GM23338 (cell line): ENCODE data around the gene KIAA0513. TPM values are rescaled to one million over a fixed set of nuclear protein-coding genes. Genes with fewer than 3 reads are reported as not detected.

Source experiments
- ATAC-seq: fragments of 200-7000 bp; cut with Tn5 transposase; 3 replicates; pipeline ENCODE4 v1.9.1; 2020
- DNase-seq: peaks from one replicate; pipeline ENCODE4 v3.0.0-alpha.2; 2015; ENCODE audit warnings: low spot score
- H2AFZ ChIP-seq: fragments of 200-600 bp; sonication (generic); 2 replicates; pipeline ENCODE4 v1.8.0; 2016; ENCODE audit warnings: antibody characterized with exemption, mild to moderate bottlenecking, moderate library complexity
- H3F3A ChIP-seq: fragments of 200-600 bp; sonication (generic); replicated peaks from 2 replicates; pipeline ENCODE4 v1.8.0; 2017; ENCODE audit warnings: antibody characterized with exemption, mixed run types, low read depth
- H3K27ac ChIP-seq: fragments of 200-600 bp; sonication (generic); 2 replicates; pipeline ENCODE4 v1.6.1; 2016; ENCODE audit warnings: low read depth
- H3K27me3 ChIP-seq: fragments of 200-600 bp; sonication (generic); 2 replicates; pipeline ENCODE4 v1.8.0; 2016; ENCODE audit warnings: mild to moderate bottlenecking, mixed run types, moderate library complexity; ENCODE audit not compliant: insufficient read depth
- H3K36me3 ChIP-seq: fragments of 200-600 bp; sonication (generic); 2 replicates; pipeline ENCODE4 v1.8.0; 2016; ENCODE audit warnings: mild to moderate bottlenecking; ENCODE audit not compliant: insufficient read depth
- H3K4me1 ChIP-seq: fragments of 200-600 bp; sonication (generic); 2 replicates; pipeline ENCODE4 v1.8.0; 2016; ENCODE audit warnings: mild to moderate bottlenecking, moderate library complexity; ENCODE audit not compliant: insufficient read depth
- H3K4me2 ChIP-seq: fragments of 200-600 bp; sonication (generic); 2 replicates; pipeline ENCODE4 v1.7.1; 2017; ENCODE audit warnings: mixed run types
- H3K4me3 ChIP-seq: fragments of 200-600 bp; sonication (generic); 2 replicates; pipeline ENCODE4 v1.6.1; 2016; ENCODE audit warnings: mixed run types
- H3K79me2 ChIP-seq: fragments of 200-600 bp; sonication (generic); replicated peaks from 2 replicates; pipeline ENCODE4 v1.8.0; 2017; ENCODE audit warnings: mild to moderate bottlenecking; ENCODE audit not compliant: insufficient read depth
- H3K9me2 ChIP-seq: fragments of 200-600 bp; sonication (generic); 2 replicates; pipeline ENCODE4 v1.8.0; 2017; ENCODE audit not compliant: insufficient read depth
- H4K20me1 ChIP-seq: fragments of 200-600 bp; sonication (generic); replicated peaks from 2 replicates; pipeline ENCODE4 v1.8.0; 2017; ENCODE audit warnings: mild to moderate bottlenecking; ENCODE audit not compliant: insufficient read depth
- H3K27ac Mint-ChIP-seq: 2 replicates; pipeline ENCODE4 v1.8.0; 2020; ENCODE audit warnings: inconsistent platforms, mild to moderate bottlenecking, moderate library complexity, mixed read lengths
- H3K27me3 Mint-ChIP-seq: 3 replicates; pipeline ENCODE4 v1.8.0; 2022; ENCODE audit warnings: low read depth, mild to moderate bottlenecking, moderate library complexity, mixed read lengths, inconsistent platforms; ENCODE audit not compliant: insufficient read depth, poor library complexity
- H3K36me3 Mint-ChIP-seq: 3 replicates; pipeline ENCODE4 v1.8.0; 2021; ENCODE audit warnings: low read depth, mild to moderate bottlenecking, inconsistent platforms, moderate library complexity, mixed read lengths
- H3K4me1 Mint-ChIP-seq: 3 replicates; pipeline ENCODE4 v1.8.0; 2020; ENCODE audit warnings: mild to moderate bottlenecking, inconsistent platforms, mixed read lengths
- H3K4me3 Mint-ChIP-seq: 3 replicates; pipeline ENCODE4 v1.8.0; 2021; ENCODE audit warnings: moderate library complexity, mild to moderate bottlenecking, inconsistent platforms, mixed read lengths
- H3K9me3 Mint-ChIP-seq: 3 replicates; pipeline ENCODE4 v1.8.0; 2020; ENCODE audit warnings: moderate library complexity, mild to moderate bottlenecking, inconsistent platforms, mixed read lengths
- CREB1 ChIP-seq: fragments of 250-450 bp; sonication (Bioruptor Pico); IDR thresholded peaks from 2 replicates; pipeline ENCODE4 v1.5.0; 2020; ENCODE audit warnings: low read depth, mild to moderate bottlenecking, moderate library complexity
- ETS1 ChIP-seq: IDR thresholded peaks from 2 replicates; pipeline ENCODE4 v1.6.1; 2016; ENCODE audit warnings: antibody characterized with exemption
- EZH2 ChIP-seq: fragments of 200-600 bp; sonication (generic); IDR thresholded peaks from one replicate; pipeline ENCODE4 v1.8.0; 2017; ENCODE audit warnings: antibody characterized with exemption, mild to moderate bottlenecking, low read depth; ENCODE audit not compliant: unreplicated experiment
- EZH2phosphoT487 ChIP-seq: fragments of 200-600 bp; sonication (generic); IDR thresholded peaks from one replicate; pipeline ENCODE4 v1.8.1; 2018; ENCODE audit warnings: antibody characterized with exemption; ENCODE audit not compliant: unreplicated experiment
- JUNB ChIP-seq: IDR thresholded peaks from one replicate; pipeline ENCODE4 v1.6.1; 2016; ENCODE audit warnings: antibody characterized with exemption; ENCODE audit not compliant: unreplicated experiment
- NANOG ChIP-seq: IDR thresholded peaks from 2 replicates; pipeline ENCODE4 v1.6.1; 2016; ENCODE audit warnings: antibody characterized with exemption, borderline replicate concordance
- POLR2AphosphoS5 ChIP-seq: IDR thresholded peaks from 2 replicates; pipeline ENCODE4 v1.6.1; 2016; ENCODE audit warnings: antibody characterized with exemption, low read depth
- STAT1 ChIP-seq: IDR thresholded peaks from one replicate; pipeline ENCODE4 v1.6.1; 2016; ENCODE audit warnings: antibody characterized with exemption; ENCODE audit not compliant: unreplicated experiment
- ZNF114 ChIP-seq: fragments of 250-450 bp; sonication (Bioruptor Pico); IDR thresholded peaks from 2 replicates; pipeline ENCODE4 v1.5.0; 2020; ENCODE audit warnings: mild to moderate bottlenecking, moderate library complexity
- ZNF331 ChIP-seq: fragments of 250-450 bp; sonication (Bioruptor Pico); IDR thresholded peaks from 2 replicates; pipeline ENCODE4 v1.5.0; 2020; ENCODE audit warnings: low read depth, mild to moderate bottlenecking, moderate library complexity
- ZNF462 ChIP-seq: fragments of 250-450 bp; sonication (Bioruptor Pico); IDR thresholded peaks from 2 replicates; pipeline ENCODE4 v1.5.0; 2020; ENCODE audit warnings: mild to moderate bottlenecking, moderate library complexity
- polyA plus RNA-seq: library from polyadenylated mRNA; unstranded; fragments of >200 nt; fragmentation: Nextera tagmentation; extraction: Ambion mirVana; gene quantifications from 2 replicates; pipeline ENCODE4 v1.2.1, GENCODE V29; 2016
- total RNA-seq: library from RNA; depleted of rRNA; stranded (reverse); fragments of >200 nt; shearing (Covaris generic); gene quantifications from 2 replicates; pipeline ENCODE4 v1.2.3, GENCODE V29; 2014
- TF ChIP-seq, protein P1 (sequence below): IDR thresholded peaks from one replicate; pipeline ENCODE4 v1.6.1; 2018; ENCODE audit warnings: antibody characterized with exemption; ENCODE audit not compliant: unreplicated experiment
- TF ChIP-seq, protein P2 (sequence below), 2 experiments: fragments of 200-600 bp in 1 of 2; sonication (generic) in 1 of 2; conservative IDR thresholded peaks; 2 replicates each; pipeline versions ENCODE4 v1.5.1 to v1.6.1; 2016 to 2017; ENCODE audit warnings: antibody characterized with exemption in 2 of 2, low read depth in 2 of 2, mild to moderate bottlenecking in 2 of 2, moderate library complexity in 1 of 2

The KIAA0513 gene
- total and polyA plus RNA-seq, 2 experiments from 2014 or later: 2.1 to 8.7 TPM

GRCh38 chr16:85138825-85139627 is 111.4 kb downstream of the KIAA0513 start:
- DNase-seq: no peak
- no peak for TF ChIP-seq EZH2
- TF ChIP-seq NANOG: no peak
- TF ChIP-seq, protein P1, sequence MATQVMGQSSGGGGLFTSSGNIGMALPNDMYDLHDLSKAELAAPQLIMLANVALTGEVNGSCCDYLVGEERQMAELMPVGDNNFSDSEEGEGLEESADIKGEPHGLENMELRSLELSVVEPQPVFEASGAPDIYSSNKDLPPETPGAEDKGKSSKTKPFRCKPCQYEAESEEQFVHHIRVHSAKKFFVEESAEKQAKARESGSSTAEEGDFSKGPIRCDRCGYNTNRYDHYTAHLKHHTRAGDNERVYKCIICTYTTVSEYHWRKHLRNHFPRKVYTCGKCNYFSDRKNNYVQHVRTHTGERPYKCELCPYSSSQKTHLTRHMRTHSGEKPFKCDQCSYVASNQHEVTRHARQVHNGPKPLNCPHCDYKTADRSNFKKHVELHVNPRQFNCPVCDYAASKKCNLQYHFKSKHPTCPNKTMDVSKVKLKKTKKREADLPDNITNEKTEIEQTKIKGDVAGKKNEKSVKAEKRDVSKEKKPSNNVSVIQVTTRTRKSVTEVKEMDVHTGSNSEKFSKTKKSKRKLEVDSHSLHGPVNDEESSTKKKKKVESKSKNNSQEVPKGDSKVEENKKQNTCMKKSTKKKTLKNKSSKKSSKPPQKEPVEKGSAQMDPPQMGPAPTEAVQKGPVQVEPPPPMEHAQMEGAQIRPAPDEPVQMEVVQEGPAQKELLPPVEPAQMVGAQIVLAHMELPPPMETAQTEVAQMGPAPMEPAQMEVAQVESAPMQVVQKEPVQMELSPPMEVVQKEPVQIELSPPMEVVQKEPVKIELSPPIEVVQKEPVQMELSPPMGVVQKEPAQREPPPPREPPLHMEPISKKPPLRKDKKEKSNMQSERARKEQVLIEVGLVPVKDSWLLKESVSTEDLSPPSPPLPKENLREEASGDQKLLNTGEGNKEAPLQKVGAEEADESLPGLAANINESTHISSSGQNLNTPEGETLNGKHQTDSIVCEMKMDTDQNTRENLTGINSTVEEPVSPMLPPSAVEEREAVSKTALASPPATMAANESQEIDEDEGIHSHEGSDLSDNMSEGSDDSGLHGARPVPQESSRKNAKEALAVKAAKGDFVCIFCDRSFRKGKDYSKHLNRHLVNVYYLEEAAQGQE: no peak
- no peak for TF ChIP-seq JUNB
- no peak for TF ChIP-seq ZNF331
- no peak for TF ChIP-seq EZH2phosphoT487
- TF ChIP-seq STAT1: no peak
- no peak for TF ChIP-seq ETS1
- TF ChIP-seq, protein P2, sequence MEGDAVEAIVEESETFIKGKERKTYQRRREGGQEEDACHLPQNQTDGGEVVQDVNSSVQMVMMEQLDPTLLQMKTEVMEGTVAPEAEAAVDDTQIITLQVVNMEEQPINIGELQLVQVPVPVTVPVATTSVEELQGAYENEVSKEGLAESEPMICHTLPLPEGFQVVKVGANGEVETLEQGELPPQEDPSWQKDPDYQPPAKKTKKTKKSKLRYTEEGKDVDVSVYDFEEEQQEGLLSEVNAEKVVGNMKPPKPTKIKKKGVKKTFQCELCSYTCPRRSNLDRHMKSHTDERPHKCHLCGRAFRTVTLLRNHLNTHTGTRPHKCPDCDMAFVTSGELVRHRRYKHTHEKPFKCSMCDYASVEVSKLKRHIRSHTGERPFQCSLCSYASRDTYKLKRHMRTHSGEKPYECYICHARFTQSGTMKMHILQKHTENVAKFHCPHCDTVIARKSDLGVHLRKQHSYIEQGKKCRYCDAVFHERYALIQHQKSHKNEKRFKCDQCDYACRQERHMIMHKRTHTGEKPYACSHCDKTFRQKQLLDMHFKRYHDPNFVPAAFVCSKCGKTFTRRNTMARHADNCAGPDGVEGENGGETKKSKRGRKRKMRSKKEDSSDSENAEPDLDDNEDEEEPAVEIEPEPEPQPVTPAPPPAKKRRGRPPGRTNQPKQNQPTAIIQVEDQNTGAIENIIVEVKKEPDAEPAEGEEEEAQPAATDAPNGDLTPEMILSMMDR (conservative IDR thresholded peaks at IDR 0.05; ENCODE audit: low read depth in 2 of 2): no peak
- TF ChIP-seq POLR2AphosphoS5: no peak
- TF ChIP-seq ZNF114 (CRISPR knock-in tag): no peak
- no peak for TF ChIP-seq CREB1
- no peak for TF ChIP-seq ZNF462 (CRISPR knock-in tag)
- H3K4me2 ChIP-seq: no peak overlapping the region
- no peak for ATAC-seq
- H3K27me3 Mint-ChIP-seq: peaks cover 25% of the 10 kb centered on the region
- H2AFZ ChIP-seq: no peak overlapping the region
- no peaks in the 10 kb centered on the region for H3K27me3 ChIP-seq
- no peak overlapping the region for H3K4me3 Mint-ChIP-seq
- no peak overlapping the region for H3K4me3 ChIP-seq
- no peaks in the 10 kb centered on the region for H3F3A ChIP-seq
- no peaks in the 10 kb centered on the region for H3K36me3 Mint-ChIP-seq
- peaks cover 2% of the 10 kb centered on the region; the same call in 2 of the 3 replicates for H3K9me3 Mint-ChIP-seq
- H4K20me1 ChIP-seq: no peaks in the 10 kb centered on the region
- no peaks in the 10 kb centered on the region for H3K9me2 ChIP-seq
- no peak overlapping the region for H3K27ac Mint-ChIP-seq
- H3K4me1 ChIP-seq: peaks cover 7% of the 10 kb centered on the region; the same call in 1 of the 2 replicates
- H3K4me1 Mint-ChIP-seq: peaks cover 30% of the 10 kb centered on the region
- H3K79me2 ChIP-seq: no peaks in the 10 kb centered on the region
- no peaks in the 10 kb centered on the region for H3K36me3 ChIP-seq
- no peak overlapping the region for H3K27ac ChIP-seq
